H9 (cell line): Measurements from ENCODE around the gene FARP1. TPM values are rescaled to one million over a fixed set of nuclear protein-coding genes. Genes with fewer than 3 reads are reported as not detected.

ENCODE experiments used
- DNase-seq: peaks from one replicate; pipeline ENCODE4 v3.0.0-alpha.2; 2017
- H2AFZ ChIP-seq: one replicate; pipeline ENCODE4 v1.6.1; 2013; ENCODE audit warnings: mild to moderate bottlenecking, low read length, control low read depth, moderate library complexity
- H2AK5ac ChIP-seq: 2 replicates; pipeline ENCODE4 v1.6.1; 2013; ENCODE audit warnings: low read length, control low read depth, mixed read lengths; ENCODE audit not compliant: insufficient read length
- H2BK120ac ChIP-seq: one replicate; pipeline ENCODE4 v1.6.1; 2013; ENCODE audit warnings: low read depth, mild to moderate bottlenecking, low read length, control low read depth, inconsistent platforms; ENCODE audit not compliant: poor library complexity, severe bottlenecking
- H2BK12ac ChIP-seq: 2 replicates; pipeline ENCODE4 v1.6.1; 2013; ENCODE audit warnings: low read length, control low read depth, mixed read lengths, low read depth; ENCODE audit not compliant: insufficient read length
- H2BK15ac ChIP-seq: 2 replicates; pipeline ENCODE4 v1.6.1; 2013; ENCODE audit warnings: low read depth, low read length, control low read depth
- H2BK20ac ChIP-seq: one replicate; pipeline ENCODE4 v1.6.1; 2013; ENCODE audit warnings: low read depth, mild to moderate bottlenecking, low read length, control low read depth, inconsistent platforms; ENCODE audit not compliant: poor library complexity, severe bottlenecking
- H2BK5ac ChIP-seq: 2 replicates; pipeline ENCODE4 v1.6.1; 2013; ENCODE audit warnings: low read length, control low read depth, mixed read lengths; ENCODE audit not compliant: insufficient read length
- H3K14ac ChIP-seq: 2 replicates; pipeline ENCODE4 v1.6.1; 2013; ENCODE audit warnings: low read length, control low read depth; ENCODE audit not compliant: insufficient read depth
- H3K18ac ChIP-seq: 2 replicates; pipeline ENCODE4 v1.6.1; 2013; ENCODE audit warnings: low read depth, mild to moderate bottlenecking, mixed read lengths, low read length, control low read depth; ENCODE audit not compliant: insufficient read length
- H3K23ac ChIP-seq: 2 replicates; pipeline ENCODE4 v1.6.1; 2013; ENCODE audit warnings: low read length, control low read depth, mixed read lengths, low read depth; ENCODE audit not compliant: insufficient read length
- H3K23me2 ChIP-seq: 2 replicates; pipeline ENCODE4 v1.6.1; 2013; ENCODE audit warnings: low read depth, mild to moderate bottlenecking, mixed read lengths, low read length, control low read depth; ENCODE audit not compliant: insufficient read length, poor library complexity, severe bottlenecking
- H3K27ac ChIP-seq: 2 replicates; pipeline ENCODE4 v1.5.1; 2013; ENCODE audit warnings: low read length, control low read depth, mixed read lengths, low read depth; ENCODE audit not compliant: insufficient read length
- H3K27me3 ChIP-seq: 2 replicates; pipeline ENCODE4 v1.6.1; 2013; ENCODE audit warnings: low read length, control low read depth, inconsistent platforms; ENCODE audit not compliant: insufficient read depth
- H3K4ac ChIP-seq: 2 replicates; pipeline ENCODE4 v1.6.1; 2013; ENCODE audit warnings: low read depth, mild to moderate bottlenecking, control low read depth, inconsistent platforms, low read length, moderate library complexity
- H3K4me1 ChIP-seq: 2 replicates; pipeline ENCODE4 v1.6.1; 2013; ENCODE audit warnings: low read length, control low read depth, inconsistent platforms; ENCODE audit not compliant: insufficient read depth
- H3K4me2 ChIP-seq: 2 replicates; pipeline ENCODE4 v1.6.1; 2013; ENCODE audit warnings: low read length, control low read depth, mixed read lengths; ENCODE audit not compliant: insufficient read length, insufficient read depth
- H3K56ac ChIP-seq: 2 replicates; pipeline ENCODE4 v1.6.1; 2013; ENCODE audit warnings: low read depth, mild to moderate bottlenecking, mixed read lengths, low read length, control low read depth; ENCODE audit not compliant: insufficient read length
- H3K79me1 ChIP-seq: 2 replicates; pipeline ENCODE4 v1.6.1; 2013; ENCODE audit warnings: low read depth, mild to moderate bottlenecking, moderate library complexity, low read length, control low read depth, inconsistent platforms; ENCODE audit not compliant: insufficient read depth, poor library complexity, severe bottlenecking
- H3K79me2 ChIP-seq: 2 replicates; pipeline ENCODE4 v1.6.1; 2013; ENCODE audit warnings: low read length, control low read depth, inconsistent platforms; ENCODE audit not compliant: insufficient read depth
- H3K9ac ChIP-seq: 2 replicates; pipeline ENCODE4 v1.6.1; 2013; ENCODE audit warnings: low read length, control low read depth, mixed read lengths; ENCODE audit not compliant: insufficient read length; ENCODE audit errors: extremely low read depth
- H3K9me3 ChIP-seq: one replicate; pipeline ENCODE4 v1.6.1; 2013; ENCODE audit warnings: low read depth, low read length, inconsistent platforms; ENCODE audit not compliant: control insufficient read depth
- H3T11ph ChIP-seq: one replicate; pipeline ENCODE4 v1.6.1; 2013; ENCODE audit warnings: mild to moderate bottlenecking, low read length, control low read depth, inconsistent platforms
- H4K20me1 ChIP-seq: one replicate; pipeline ENCODE4 v1.6.1; 2013; ENCODE audit not compliant: control insufficient read depth, insufficient read length, insufficient read depth
- H4K5ac ChIP-seq: 2 replicates; pipeline ENCODE4 v1.6.1; 2013; ENCODE audit warnings: low read depth, mild to moderate bottlenecking, mixed read lengths, low read length, control low read depth; ENCODE audit not compliant: insufficient read length
- H4K8ac ChIP-seq: replicated peaks from 2 replicates; pipeline ENCODE4 v1.6.1; 2013; ENCODE audit warnings: low read length, control low read depth, mixed read lengths, low read depth; ENCODE audit not compliant: insufficient read length
- H4K91ac ChIP-seq: 2 replicates; pipeline ENCODE4 v1.6.1; 2013; ENCODE audit warnings: low read depth, mild to moderate bottlenecking, moderate library complexity, mixed read lengths, low read length, control low read depth; ENCODE audit not compliant: insufficient read length
- H3K27ac Mint-ChIP-seq, 3 experiments: 2 replicates in 2 of 3; 3 replicates in 1 of 3; pipeline ENCODE4 v1.8.0; 2020 to 2021; ENCODE audit warnings: mixed read lengths in 3 of 3, mild to moderate bottlenecking in 1 of 3, moderate library complexity in 1 of 3
- H3K27me3 Mint-ChIP-seq: 2 replicates; pipeline ENCODE4 v1.8.0; 2021; ENCODE audit warnings: low read depth, mild to moderate bottlenecking, moderate library complexity, mixed read lengths
- H3K36me3 Mint-ChIP-seq, 3 experiments: 2 replicates in 2 of 3; 3 replicates in 1 of 3; pipeline ENCODE4 v1.8.0; 2020 to 2021; ENCODE audit warnings: low read depth in 3 of 3, mixed read lengths in 3 of 3; ENCODE audit not compliant: insufficient read depth in 1 of 3
- H3K4me1 Mint-ChIP-seq, 2 experiments: 2 replicates each; pipeline ENCODE4 v1.8.0; 2020; ENCODE audit warnings: mixed read lengths in 2 of 2
- H3K4me3 Mint-ChIP-seq, 2 experiments: 2 replicates in 1 of 2; 3 replicates in 1 of 2; pipeline ENCODE4 v1.8.0; 2020 to 2021; ENCODE audit warnings: mild to moderate bottlenecking in 2 of 2, mixed read lengths in 2 of 2, moderate library complexity in 1 of 2
- H3K9me3 Mint-ChIP-seq, 2 experiments: 2 replicates in 1 of 2; 3 replicates in 1 of 2; pipeline ENCODE4 v1.8.0; 2020; ENCODE audit warnings: mild to moderate bottlenecking in 2 of 2, mixed read lengths in 2 of 2, moderate library complexity in 1 of 2
- WGBS: extraction: QIAGEN DNeasy Blood & Tissue Kit; methylation state at CpG from one replicate; pipeline ENCODE4 v1.1.7; 2013; ENCODE audit warnings: missing lambda C conversion rate, low lambda C conversion rate, mixed read lengths; ENCODE audit not compliant: insufficient read length; ENCODE audit errors: extremely low coverage; 5-methylcytosine and 5-hydroxymethylcytosine counted together
- total RNA-seq: library from RNA; stranded (reverse); gene quantifications from 2 replicates; pipeline ENCODE4 v1.2.1, GENCODE V29; 2021
- TF ChIP-seq, protein P1 (sequence below): fragments of 200-600 bp; sonication (generic); conservative IDR thresholded peaks from 3 replicates; pipeline ENCODE4 v1.8.0; 2021; ENCODE audit warnings: antibody characterized with exemption, mild to moderate bottlenecking

The FARP1 gene
- total RNA-seq, 1 experiment from 2014 or later, result 95.9 TPM

- H3K4me3 Mint-ChIP-seq, result no peak overlapping the region
- no CpG with 5 or more reads among the region's 5 CpGs for WGBS
- no peak overlapping the region for H3K18ac ChIP-seq
- H3K23ac ChIP-seq, result no peak overlapping the region
- no peaks in the 10 kb centered on the region for H4K20me1 ChIP-seq
- H3K79me2 ChIP-seq, result peaks cover 37% of the 10 kb centered on the region; the same call in 1 of the 2 replicates
- no peak overlapping the region for H4K8ac ChIP-seq
- H2AK5ac ChIP-seq, result no peak overlapping the region
- no peaks in the 10 kb centered on the region for H3K9me3 Mint-ChIP-seq
- no peak overlapping the region for H2BK120ac ChIP-seq
- H4K5ac ChIP-seq, result no peak overlapping the region
- H2BK12ac ChIP-seq, result no peak overlapping the region
- H3K79me1 ChIP-seq, result peaks cover 11% of the 10 kb centered on the region
- no peak overlapping the region for H3K27ac ChIP-seq
- TF ChIP-seq, protein P1, sequence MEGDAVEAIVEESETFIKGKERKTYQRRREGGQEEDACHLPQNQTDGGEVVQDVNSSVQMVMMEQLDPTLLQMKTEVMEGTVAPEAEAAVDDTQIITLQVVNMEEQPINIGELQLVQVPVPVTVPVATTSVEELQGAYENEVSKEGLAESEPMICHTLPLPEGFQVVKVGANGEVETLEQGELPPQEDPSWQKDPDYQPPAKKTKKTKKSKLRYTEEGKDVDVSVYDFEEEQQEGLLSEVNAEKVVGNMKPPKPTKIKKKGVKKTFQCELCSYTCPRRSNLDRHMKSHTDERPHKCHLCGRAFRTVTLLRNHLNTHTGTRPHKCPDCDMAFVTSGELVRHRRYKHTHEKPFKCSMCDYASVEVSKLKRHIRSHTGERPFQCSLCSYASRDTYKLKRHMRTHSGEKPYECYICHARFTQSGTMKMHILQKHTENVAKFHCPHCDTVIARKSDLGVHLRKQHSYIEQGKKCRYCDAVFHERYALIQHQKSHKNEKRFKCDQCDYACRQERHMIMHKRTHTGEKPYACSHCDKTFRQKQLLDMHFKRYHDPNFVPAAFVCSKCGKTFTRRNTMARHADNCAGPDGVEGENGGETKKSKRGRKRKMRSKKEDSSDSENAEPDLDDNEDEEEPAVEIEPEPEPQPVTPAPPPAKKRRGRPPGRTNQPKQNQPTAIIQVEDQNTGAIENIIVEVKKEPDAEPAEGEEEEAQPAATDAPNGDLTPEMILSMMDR, result no peak
- no peak overlapping the region for H2BK5ac ChIP-seq
- no peak overlapping the region for H2BK15ac ChIP-seq
- peak overlapping the region in 1 of 3 experiments; percentile 30; a peak in 1 of 7 replicates for H3K27ac Mint-ChIP-seq
- H3K14ac ChIP-seq, result no peak overlapping the region
- H3T11ph ChIP-seq, result no peak overlapping the region
- peaks cover 86 to 92% of the 10 kb centered on the region in 2 experiments for H3K4me1 Mint-ChIP-seq
- H3K23me2 ChIP-seq, result no peaks in the 10 kb centered on the region
- no peaks in the 10 kb centered on the region for H3K9me3 ChIP-seq
- H3K27me3 ChIP-seq, result no peaks in the 10 kb centered on the region
- no peak overlapping the region for H4K91ac ChIP-seq
- no peak overlapping the region for H3K4ac ChIP-seq
- no peak overlapping the region for H3K4me2 ChIP-seq
- no peak overlapping the region for H2BK20ac ChIP-seq
- peaks cover 8% of the 10 kb centered on the region; the same call in 1 of the 2 replicates for H3K4me1 ChIP-seq
- H3K56ac ChIP-seq, result no peak overlapping the region
- no peak overlapping the region for H3K9ac ChIP-seq
- H3K36me3 Mint-ChIP-seq, result no peaks in the 10 kb centered on the region; a peak in 1 of 7 replicates
- no peaks in the 10 kb centered on the region for H3K27me3 Mint-ChIP-seq
- no peak overlapping the region for H2AFZ ChIP-seq
- no peak for DNase-seq
Observed at GRCh38 chr13:98487522-98487921, 344.6 kb downstream of the FARP1 start.
